ENCODE data around the gene PTPN6. TPM values are rescaled to one million over a fixed set of nuclear protein-coding genes. Genes with fewer than 3 reads are reported as not detected.

Gene PTPN6
- total RNA-seq, 1 donor from 2014 or later: 6.0 TPM

DNA sequence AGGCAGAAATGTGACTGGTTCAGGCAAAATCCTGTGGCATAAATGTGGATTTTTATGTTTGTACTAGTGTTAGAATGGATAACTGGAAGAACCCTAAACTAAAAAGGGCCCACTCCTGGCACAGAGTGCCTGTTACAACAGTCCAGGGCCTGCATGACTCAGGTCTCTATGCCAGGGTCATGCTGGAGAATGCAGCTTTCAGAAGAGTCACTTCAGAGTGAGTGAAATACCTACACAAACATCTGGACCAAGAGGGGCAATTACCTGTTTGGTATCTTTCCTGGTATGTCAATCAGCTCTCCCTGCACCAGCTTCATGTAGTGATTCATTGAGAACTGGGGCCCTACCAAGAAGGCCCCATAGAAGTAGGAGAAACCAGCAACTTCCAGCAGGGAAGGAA is 29.6 kb downstream of the PTPN6 start:
- no peak for DNase-seq
- intact Hi-C loops (cut with micrococcal nuclease): no loop called here
- ATAC-seq: no peak

DNA sequence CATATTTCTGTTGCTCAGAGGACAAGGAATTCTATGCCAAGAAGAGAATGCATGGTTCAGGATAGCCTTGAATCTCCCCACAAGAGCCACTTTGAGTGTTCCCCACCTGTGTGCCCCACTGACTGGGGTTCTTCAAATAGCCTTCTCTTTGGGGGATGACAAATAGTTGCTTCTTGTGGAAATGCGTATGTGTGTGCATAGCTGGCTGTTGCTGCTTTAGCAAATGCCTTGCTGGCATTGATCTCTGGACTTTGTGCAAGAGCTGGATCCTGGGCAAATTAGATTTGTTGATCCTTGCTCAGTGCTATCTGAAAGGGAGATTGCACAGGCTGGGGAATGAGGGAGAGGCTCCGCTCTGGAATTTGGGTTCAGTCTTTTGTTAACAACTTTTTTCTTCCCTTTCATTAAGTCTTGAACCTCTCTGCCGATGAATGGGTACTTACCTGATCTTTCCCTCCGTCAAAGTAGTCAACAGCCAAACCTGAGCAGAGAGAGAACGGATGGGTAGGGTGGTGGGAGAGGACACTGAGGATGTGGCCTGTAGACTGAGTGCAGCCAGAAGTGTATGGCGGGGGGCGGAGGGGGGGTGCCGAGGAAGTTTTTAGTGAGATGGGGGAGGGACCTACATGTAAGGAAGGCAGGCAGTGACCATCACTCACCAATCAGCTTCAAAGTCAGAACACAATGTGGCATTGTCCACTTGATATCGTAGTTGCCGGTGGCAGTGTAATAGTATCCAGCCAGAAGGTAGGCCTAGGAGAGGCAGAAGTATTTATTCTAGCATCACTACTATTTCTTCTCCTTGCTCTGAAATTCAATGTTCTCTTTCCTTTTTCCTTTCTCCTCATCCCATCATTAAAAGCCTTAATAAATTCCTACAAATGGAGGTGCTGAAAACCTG is 30.2 kb downstream of the PTPN6 start:
- DNase-seq (no peak), ATAC-seq (no peak)
- intact Hi-C loops (cut with micrococcal nuclease): no loop called here

DNA sequence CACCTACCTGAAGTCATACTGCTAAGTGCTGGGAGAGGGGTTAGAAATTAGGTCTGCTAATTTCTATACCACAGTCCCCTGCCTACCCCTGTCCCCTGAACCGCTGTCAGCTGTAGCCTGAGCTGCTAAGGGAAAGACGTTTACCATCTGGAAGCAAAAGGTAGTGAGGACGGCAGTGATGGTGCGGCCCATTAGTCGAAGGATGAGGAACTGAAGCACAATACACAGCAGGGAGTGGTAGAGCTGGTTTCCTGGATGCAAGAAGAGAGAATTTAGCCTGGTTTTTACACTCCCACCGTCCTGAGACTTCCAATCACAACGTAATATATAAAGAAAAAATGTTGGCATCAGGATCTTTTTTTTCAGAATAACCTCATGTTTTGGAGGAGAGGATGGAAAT is 31.4 kb downstream of the PTPN6 start:
- ATAC-seq (no peak), DNase-seq (no peak)
- intact Hi-C loops (cut with micrococcal nuclease): no loop called here

DNA sequence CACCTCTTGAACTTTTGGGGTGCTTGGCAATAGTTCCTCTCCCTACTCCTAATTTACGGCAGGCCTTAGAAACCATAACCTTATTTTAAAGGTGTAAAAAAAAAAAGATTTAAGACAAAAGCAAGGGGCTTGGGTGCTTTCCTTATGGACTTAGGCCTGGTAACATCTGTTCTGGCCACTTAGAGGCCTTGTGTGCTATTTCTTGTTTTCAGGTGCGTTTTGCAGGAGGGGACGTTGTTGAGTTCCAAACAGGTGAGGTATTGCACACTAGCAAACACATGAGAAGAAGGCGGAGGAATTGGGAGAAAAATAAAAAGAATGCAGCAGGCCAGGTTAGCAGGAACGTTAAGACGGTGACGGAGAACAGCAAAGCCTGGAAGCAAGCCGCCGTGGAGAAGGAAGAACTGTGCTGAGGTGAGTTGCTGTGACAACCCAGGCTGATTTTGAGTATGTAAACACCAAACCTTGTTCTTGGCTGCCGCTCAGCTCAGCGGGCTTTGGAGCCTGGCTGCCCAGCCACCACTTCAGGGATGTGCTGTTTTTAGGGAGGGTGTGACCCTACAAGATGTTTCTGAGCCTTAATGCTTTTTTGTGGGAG is 36.9 kb downstream of the PTPN6 start:
- no peak for ATAC-seq
- no peak for DNase-seq
- intact Hi-C loops (cut with micrococcal nuclease): no loop called here

DNA sequence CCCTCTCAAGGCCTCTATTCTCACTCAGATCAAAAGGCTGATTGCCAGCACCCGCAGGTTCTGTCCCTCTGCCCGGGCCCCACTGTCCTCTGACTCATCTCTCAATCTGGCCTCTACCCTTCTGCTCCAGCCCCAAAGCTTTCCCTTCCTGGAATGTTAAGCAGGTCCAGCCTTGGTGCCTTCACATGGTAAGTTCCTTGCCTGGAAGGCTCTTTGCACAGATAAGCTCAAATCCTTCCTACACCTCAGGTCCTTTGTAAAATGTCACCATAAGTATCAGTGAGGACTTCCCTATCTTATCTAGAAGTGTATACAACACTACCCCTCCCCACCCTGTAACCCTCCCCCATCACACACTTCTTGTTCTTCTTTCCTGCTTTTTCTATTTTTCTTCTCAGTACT is 44.9 kb downstream of the PTPN6 start:
- ATAC-seq (no peak), DNase-seq (no peak)
- intact Hi-C loops (cut with micrococcal nuclease): no loop called here

DNA sequence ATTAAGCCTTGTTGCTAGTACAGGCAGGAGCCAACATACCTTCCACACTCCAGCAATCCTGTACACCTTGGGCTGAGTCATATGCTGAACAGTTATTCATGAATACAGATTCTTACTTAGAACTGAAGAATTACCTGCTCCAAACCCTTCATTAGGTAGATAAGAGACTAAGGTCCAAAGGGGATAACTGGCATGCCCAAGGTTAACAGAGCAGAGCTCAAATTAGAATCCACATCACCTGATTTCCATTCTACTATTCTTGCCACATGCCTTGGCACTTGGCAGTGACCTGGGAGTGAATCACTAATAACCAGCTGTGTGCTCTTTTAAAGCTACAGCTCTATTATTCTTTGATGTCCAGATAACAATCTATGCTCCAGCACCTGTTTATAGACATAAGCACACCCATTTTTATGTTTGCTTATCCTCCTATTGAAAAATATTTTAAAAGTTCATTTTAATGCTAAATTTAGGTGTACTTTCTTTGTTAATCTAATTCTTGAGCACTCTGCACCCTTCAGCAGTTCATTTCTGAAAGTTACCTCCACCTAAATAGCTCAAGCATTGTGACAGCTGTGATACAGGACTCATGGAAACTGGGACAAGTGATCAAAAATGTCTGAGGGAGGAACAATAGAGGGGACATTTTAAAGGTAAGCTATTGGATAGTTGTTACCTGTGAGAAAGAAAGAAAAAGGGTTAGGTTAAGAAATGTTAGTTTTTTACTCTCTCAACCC is 47.7 kb downstream of the PTPN6 start:
- intact Hi-C loops (cut with micrococcal nuclease): no loop called here
- DNase-seq: no peak
- peak; percentile 87 for ATAC-seq

DNA sequence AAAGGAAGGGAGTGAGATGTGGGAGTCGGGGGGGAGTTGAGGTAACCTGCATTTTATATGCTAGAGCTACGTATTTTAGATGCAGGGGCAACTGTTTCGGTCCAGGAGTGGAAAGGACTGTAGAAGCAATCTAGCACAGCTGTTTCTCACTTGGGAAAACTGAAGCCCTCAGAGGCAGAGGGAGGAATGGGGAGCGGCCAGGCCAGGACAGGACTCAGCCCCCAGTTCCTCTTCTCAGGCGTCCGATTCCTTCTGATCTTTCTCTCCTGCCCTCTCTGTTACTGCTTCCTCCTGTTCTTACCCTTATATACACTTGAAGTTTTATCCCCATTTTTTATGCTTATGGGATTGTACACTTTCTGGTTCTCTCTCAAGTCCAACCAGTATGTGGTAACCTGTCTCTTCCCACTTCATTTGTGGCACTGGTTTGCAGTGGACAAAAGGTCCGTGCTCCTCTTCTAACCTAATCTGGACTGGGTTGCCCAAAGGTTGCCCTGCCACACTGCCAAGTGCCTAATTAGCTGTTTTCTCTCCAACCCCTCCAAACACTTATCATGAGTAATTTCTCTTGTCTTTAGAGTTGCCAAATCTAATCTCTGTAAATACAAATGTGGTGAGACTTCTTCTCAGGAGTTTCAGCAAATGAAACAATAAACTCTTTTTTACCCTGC is 50.9 kb downstream of the PTPN6 start:
- DNase-seq (no peak), ATAC-seq (peak; percentile 9)
- intact Hi-C loops (cut with micrococcal nuclease): no loop called here

DNA sequence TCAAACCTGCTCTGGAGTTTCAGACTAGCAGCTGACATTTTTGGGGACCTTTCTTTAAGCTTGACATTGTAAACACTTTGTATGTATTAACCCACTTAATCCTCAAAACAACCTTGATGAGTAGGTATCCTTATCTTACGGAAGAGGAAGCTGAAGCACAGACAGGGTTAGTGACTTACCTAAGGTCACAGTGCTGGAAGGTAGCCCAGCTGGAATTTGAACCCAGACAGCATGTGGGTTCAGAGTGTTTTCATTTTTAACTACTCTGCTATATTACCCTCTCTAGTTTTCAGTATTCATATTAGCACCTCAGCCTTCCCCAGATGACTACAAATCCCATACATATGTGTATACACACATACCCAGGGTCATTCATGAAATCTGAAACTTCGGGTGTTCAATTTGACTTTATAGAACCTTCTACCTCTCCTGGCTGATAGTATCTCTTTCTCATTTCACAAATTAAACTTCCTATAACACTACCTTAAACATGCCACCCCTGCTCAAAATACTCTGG is 53.2 kb downstream of the PTPN6 start:
- DNase-seq (no peak), ATAC-seq (no peak)
- intact Hi-C loops (cut with micrococcal nuclease): no loop called here

DNA sequence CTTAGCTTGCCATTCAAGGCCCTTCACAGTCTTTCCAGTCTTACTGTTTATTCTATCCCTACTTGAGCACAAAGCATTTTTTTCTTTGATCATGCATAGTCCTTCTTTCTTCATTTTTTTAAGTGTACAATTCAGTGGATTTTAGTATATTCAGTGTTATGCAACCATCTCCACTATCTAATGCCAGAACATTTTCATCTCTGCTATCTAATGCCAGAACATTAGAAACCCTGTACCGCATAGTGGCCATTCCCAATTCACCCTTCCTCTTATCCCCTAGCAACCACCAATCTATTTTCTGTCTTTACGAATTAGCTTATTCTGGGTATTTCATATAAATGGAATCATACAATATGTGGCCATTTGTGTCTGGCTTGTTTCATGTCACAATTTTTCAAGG is 53.7 kb downstream of the PTPN6 start:
- intact Hi-C loops (cut with micrococcal nuclease): no loop called here
- ATAC-seq (no peak), DNase-seq (no peak)

DNA sequence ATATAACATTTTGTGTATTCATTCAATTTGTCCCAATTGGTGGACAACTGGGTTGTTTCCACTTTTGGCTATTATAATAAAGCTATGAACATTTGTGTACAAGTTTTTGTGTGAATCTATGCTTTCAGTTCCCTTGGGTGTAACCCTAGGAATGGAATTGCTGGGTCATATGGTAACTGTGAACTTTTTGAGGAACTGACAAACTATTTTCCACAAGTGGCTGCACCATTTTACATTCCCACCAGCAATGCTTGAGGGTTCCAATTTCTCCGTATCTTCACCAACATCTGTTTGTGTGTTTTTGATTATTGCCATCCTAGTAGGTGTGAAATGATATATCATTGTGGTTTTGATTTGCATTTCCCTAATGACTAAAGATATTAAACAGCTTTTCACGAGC is 54.2 kb downstream of the PTPN6 start:
- DNase-seq: no peak
- no peak for ATAC-seq
- intact Hi-C loops (cut with micrococcal nuclease): no loop called here

DNA sequence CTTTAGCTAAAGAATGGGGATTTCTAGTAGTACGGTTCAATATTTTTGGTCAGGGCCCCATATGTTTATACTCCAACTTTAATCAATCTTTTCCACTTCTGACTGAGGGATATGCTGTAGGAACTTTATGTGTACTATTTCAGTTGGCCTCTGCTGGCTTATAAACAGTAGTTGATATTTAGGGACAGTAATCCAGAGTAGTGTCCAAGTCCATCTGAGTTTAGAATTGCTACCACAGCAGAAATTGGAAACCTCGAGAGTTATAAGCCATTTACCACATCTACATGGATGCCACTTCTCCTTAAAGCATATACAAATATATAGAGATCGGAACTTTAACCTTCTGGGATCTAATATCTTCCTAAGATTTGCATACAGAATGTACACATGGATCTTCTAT is 55.5 kb downstream of the PTPN6 start:
- ATAC-seq (peak; percentile 23), DNase-seq (no peak)
- intact Hi-C loops (cut with micrococcal nuclease): no loop called here

DNA sequence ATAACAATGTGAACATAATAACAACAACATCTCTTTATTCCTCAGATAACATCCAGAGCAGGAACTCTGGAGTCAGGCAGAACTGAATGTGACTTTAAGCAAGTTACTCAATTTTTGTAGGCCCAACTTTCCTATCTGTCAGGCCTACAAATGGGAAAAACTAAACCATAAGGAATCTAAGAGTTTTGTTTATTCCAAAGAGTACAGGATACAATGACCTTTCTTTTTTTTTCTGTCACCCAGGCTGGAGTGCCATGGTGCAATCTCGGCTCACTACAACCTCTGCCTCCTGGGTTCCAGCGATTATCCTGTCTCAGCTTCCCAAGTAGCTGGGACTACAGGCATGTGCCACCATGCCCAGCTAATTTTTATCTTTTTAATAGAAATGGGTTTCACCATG is 57.7 kb downstream of the PTPN6 start:
- ATAC-seq: no peak
- no peak for DNase-seq
- intact Hi-C loops (cut with micrococcal nuclease): no loop called here

DNA sequence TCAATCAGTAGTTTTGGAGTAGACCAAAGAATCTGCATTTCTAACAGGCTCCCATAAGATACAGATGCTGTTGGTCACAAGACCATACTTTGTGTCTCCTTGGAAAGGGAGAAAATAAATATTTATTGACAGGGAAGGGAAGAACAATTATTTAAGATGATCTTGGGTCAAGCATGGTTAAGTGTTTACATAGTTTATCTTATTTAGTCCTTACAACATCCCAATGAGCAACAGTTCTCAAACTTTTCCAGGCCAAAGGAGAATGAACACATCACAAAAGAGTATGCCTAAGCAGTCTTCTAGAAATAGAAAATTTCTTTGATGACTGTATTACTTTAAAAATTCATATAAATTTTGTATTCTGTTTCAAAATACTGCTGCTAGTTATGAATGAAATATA is 58.4 kb downstream of the PTPN6 start:
- ATAC-seq: no peak
- intact Hi-C loops (cut with micrococcal nuclease): no loop called here
- no peak for DNase-seq

Small RNA genes lying within 50 kb of the gene (microRNA-seq; reads per million reads assigned to microRNA genes)
- not detected for gene MIR141 (ENCODE audit: borderline number of aligned reads)
- 9.8 reads per million, percentile 4 among the genes with 10 or more reads in this experiment for gene MIR200C (ENCODE audit: borderline number of aligned reads)

Other genes starting within 250 kb of the PTPN6 start
- 81.9 TPM for gene COPS7A, start 227.3 kb upstream of the PTPN6 start, total RNA-seq
- 158 TPM for gene MLF2, start 198.2 kb upstream of the PTPN6 start, total RNA-seq
- 133 TPM for gene PTMS, start 185.0 kb upstream of the PTPN6 start, total RNA-seq
- gene LAG3, start 178.8 kb upstream of the PTPN6 start, total RNA-seq: 0.37 TPM
- gene CD4, start 161.8 kb upstream of the PTPN6 start, total RNA-seq: 8.4 TPM
- gene GPR162, start 129.5 kb upstream of the PTPN6 start, total RNA-seq: 5.3 TPM
- gene P3H3, start 122.9 kb upstream of the PTPN6 start, total RNA-seq: 11.5 TPM
- gene GNB3, start 110.4 kb upstream of the PTPN6 start, total RNA-seq: 5.4 TPM
- gene CDCA3, start 100.1 kb upstream of the PTPN6 start, total RNA-seq: 0.32 TPM
- gene USP5, start 99.2 kb upstream of the PTPN6 start, total RNA-seq: 66.2 TPM
- gene TPI1, start 83.8 kb upstream of the PTPN6 start, total RNA-seq: 855 TPM
- gene SPSB2, start 78.1 kb upstream of the PTPN6 start, total RNA-seq: 2.2 TPM
- gene LRRC23, start 46.5 kb upstream of the PTPN6 start, total RNA-seq: 7.7 TPM
- gene ENO2, start 36.8 kb upstream of the PTPN6 start, total RNA-seq: 12.0 TPM
- 83.1 TPM for gene ATN1, start 23.4 kb upstream of the PTPN6 start, total RNA-seq
- gene RNU7-1, start 7.5 kb upstream of the PTPN6 start, total RNA-seq: not detected
- gene C12orf57, start 7.3 kb upstream of the PTPN6 start, total RNA-seq: 238 TPM
- 150 TPM for gene PHB2, start 19.3 kb downstream of the PTPN6 start, total RNA-seq
- 39.4 TPM for gene EMG1, start 19.6 kb downstream of the PTPN6 start, total RNA-seq
- 55.9 TPM for gene LPCAT3, start 67.1 kb downstream of the PTPN6 start, total RNA-seq
- 116 TPM for gene C1S, start 109.4 kb downstream of the PTPN6 start, total RNA-seq
- 142 TPM for gene C1R, start 141.1 kb downstream of the PTPN6 start, total RNA-seq
- gene C1RL, start 157.9 kb downstream of the PTPN6 start, total RNA-seq: 10.9 TPM
- gene RBP5, start 177.5 kb downstream of the PTPN6 start, total RNA-seq: 0.89 TPM
- gene CLSTN3, start 179.0 kb downstream of the PTPN6 start, total RNA-seq: 6.4 TPM
- gene PEX5, start 238.3 kb downstream of the PTPN6 start, total RNA-seq: 37.1 TPM

All from left ventricle myocardium superior (tissue), 1 donor.